NK-92 (cell line): Measurements from ENCODE around the gene RUNX2.

Source experiments
- DNase-seq: peaks from one replicate; lab custom pipeline; 2025; ENCODE audit not compliant: unreplicated experiment; lab: John Stamatoyannopoulos, UW

RUNX2 gene

DNA sequence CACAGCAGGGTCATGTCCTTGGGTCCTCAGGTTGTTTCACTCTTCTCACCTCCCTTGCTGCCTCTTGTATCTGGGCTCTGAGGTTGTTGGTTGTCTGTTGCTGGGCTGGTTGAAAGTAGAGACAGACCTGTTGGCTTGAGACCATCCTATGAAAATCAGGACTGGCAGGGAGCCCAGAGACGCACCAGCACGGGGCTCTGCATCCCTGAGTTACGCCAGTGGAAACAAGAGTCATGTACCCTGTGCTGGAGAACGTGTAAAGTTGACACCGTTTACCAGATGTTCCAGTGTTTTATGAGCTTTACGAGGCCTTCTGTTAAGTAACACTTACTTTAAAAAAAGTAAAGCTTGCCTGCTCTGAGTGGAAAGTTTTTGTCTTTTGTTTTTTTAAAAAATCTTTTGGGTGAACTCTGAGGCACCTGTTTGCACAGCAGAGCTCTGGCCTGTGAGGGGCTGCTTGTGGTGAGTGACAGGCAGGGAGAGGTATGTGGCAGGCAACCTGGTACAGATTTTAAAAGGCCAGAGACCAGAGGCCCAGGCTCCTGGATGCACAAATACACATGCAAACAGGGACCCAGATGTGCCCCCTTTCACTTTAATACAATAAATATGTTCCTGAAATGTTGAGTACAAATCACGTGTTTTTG is 309.6 kb downstream of the RUNX2 start:
- DNase-seq, result no peak

DNA sequence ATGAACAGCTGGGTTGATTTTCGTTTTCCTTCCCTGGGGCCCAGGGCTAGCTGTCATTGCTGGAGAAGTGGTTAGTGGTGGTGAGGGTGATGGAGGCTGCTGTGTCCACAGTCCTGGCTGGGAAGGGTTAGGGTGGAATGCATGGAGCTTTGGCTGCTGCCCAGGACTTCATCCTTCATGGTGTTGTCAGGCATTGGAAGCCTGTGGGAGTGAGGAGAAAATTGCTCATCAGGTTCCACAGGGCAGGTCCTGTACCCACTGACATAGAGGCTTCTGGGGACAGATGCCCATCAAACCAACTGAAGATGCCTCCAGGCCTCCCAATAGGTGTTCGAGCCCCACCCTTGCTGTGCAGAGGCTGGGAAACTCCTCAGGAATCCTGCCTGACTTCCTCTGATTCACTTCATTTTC is 312.0 kb downstream of the RUNX2 start:
- DNase-seq, result no peak

DNA sequence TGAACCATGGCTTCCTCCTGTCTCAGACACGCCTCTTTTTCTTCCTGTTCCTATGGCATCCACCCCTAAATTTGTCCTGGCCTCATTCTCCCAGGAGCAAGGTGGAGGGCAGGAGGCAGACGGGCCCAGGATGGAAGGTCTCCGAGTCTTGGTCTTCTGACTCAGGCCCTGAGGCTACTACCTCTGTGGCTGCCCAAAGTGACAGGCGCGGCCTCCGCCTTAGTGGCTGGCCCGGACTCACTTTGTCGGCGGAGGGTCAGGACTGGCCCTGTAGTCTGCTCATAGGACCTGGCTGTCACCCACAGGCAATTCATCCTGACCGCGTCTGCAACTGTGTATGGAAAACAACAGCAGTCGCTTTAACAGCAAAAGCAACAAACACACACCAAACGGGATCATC is 312.7 kb downstream of the RUNX2 start:
- no peak for DNase-seq

DNA sequence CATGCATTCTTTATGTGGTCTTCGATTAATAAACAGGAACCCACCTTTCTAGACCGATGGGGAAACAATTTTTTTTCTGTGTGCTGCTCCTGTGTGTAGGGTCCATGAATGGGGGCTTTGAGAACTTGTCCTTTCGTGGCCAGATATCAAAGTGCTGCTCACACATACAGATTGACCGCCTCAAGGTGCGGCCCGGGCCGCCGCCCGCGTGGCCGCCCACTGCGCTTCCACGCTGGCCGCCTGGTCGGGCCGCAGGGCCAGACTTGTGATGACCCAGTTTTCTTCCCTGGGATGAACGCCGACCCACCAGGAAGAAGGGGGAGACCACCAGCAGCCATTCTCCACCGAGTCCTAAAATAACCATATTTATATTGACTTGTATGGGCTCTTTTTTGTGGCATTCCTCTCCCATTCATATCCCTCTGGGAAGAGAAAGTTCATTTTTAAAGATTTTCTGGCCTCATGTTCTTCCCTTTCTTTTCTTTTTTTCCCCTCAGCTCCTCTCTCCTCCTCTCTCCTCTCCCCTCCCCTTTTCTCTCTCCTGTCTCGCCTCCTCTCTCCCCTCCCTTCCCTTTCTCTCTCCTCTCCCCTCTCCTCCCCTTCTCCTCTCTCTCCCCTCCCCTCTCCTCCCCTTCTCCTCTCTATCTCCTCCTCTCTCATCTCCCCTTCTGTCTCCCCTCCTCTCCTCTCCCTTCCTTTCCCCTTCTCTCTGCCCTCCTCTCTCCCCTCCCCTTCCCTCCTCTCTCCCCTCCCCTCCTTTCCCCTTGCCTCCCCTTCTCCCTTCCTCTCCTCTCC is 314.4 kb downstream of the RUNX2 start:
- no peak for DNase-seq

DNA sequence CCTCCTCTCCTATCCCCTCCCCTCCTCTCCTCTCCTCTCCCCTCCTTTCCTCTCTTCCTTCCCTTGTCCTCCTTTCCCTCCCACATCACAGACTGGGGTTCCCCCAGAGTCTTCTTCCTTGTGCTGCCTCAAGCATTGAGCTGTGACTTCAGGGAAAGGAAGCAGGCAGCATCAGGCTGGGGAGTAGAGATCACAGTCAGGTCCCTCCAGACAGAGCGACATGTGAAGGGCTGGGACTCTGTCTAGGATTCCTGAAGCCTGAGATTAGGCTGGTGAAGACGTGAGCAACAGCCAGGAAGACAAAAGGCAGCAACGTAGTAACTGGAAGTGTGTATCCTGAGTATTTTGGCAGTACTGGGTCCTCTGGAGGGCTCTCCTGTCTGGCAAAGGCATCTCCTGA is 315.0 kb downstream of the RUNX2 start:
- no peak for DNase-seq

DNA sequence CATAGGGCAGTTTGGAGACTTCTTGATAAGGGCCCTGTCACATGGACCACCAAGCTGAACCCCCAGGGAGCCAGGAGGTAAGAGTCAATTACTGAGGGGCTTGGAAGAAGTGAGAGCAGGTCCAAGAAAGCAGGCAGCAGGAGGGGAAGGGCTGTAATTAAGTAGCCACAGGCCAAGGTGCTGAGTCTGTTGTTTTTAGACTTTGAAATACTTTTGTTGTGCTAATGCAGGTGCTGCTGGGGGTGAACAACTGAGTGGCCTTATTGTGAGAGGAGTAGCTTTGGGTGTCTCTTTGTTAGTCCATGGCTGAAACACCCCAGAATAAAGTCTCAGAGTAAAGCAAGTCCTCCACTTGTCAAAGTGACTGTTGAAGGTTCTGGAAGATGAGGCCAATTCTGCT is 316.6 kb downstream of the RUNX2 start:
- DNase-seq, result no peak

DNA sequence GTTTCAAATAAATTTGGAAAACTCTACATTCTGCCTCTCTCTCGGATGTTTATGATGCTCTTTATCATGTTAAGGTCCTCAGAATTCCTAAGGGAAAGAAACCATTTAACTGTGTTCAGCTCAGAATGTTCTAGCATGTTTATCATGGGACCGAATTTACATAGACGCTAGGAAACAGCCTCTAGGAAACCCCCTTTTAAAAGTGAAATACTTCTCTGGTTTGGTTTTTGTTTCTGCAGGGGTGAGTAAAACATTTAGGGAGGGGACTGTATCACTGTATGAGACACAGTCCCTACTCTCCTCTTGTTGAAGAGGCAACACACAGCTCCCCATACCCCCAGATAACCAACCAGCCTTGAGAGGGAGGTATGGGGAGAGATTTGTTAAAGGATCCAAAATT is 317.2 kb downstream of the RUNX2 start:
- no peak for DNase-seq

DNA sequence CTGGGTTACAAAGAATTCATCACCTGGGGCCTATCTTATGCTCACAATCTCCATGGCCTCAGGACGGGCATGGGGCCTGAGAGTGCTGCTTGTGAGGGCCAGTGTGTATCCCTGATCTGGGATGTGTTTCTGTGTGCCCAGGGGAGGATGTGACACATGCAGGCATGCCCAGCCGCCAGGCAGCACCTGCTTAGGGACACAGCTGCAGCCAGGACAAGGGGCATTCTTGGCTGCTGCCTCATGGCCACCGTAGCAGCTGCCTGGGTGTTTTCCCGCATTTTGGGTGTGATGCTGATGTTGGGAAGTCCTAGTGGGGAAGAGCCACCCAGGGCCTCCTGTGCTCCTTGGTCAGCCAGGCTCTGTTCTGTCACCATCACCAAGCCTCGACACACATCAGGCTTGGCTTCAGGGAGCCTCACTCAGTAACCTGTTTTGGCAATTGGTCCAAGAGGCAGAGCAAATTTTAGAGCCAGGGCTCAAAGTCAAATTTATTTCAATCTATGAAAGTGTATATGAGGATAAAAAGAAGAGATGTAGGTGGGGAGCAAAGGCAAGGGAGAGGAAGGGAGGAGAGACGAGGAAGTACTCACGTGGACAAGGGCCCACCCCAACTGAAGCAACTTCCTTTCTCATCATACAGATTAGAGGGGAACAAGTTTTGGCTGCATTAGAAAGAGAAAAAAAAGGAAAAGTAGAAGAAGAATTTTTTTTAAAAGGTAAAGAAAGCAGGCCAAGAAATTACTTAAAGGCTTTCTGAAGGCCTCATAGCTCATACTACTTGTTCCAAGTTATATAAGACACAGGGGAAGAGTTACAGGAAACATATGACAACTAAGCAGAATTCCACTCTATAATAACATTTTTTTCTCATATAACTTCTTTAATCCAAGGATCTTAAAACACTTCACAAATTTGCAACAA is 319.5 kb downstream of the RUNX2 start:
- DNase-seq, result no peak

DNA sequence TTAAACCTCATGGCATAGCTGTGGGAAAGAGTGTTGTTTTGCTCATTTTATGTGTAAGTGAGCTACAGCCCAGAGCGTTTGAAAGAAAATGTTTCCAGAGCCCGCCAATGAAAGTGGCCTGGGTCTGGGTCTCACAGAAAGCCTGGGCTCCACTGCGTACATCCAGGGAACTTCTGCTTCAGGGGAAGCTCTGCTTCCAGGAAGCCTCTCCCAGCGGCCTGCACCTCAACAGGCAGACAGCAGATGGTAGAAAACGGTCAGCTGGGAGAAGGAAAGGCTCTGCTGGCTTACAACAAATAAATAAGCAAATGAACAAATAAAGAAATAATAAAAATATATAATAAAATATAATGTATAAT is 320.1 kb downstream of the RUNX2 start:
- no peak for DNase-seq

DNA sequence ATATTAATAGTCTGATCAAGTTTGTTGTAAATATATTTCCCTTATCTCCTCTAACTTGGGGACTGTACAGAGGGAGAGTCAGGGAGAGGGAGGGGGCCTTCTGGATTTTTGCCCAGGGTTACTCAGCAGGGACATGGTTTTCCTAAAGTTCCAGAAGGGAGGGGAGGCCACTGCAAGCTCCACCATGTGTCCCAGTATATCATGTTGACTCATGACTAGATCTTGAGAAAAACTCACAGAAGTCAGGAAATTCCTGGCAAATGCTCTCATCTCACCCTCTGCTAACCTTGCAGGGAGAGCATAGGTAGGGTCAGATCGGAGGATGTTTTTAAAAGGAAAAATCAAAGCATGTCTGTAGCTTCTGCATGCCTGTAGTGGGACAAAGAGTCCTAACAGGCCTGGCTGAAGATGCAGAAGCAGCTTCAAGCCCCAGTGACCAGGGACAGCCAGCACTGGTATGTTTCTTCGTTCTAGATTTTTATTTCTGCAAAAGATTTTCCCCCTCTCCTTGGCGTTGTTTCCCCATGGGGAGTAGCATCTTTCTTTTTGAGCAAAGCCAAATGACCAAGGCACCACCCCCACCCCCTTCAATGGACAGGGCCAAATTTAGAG is 322.5 kb downstream of the RUNX2 start:
- DNase-seq, result no peak

DNA sequence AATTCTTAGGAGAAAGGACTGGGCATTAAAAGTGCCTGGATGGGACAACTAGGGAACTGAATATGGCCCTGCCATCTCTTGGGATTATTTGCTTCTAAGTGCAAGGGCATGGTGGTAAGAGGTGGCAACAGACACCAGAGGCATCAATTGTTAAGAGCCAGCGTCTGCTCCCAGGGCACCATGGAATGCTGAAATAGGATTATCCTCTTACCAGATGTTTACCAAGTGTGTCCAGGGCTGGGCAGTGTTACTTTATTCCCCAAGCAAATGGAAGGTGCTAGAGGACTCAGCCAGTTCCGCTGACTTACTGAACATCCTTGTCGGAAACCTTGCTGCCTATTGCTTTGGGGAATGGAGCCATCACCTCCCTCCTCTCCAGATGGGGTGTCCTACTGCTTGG is 323.2 kb downstream of the RUNX2 start:
- DNase-seq, result no peak

DNA sequence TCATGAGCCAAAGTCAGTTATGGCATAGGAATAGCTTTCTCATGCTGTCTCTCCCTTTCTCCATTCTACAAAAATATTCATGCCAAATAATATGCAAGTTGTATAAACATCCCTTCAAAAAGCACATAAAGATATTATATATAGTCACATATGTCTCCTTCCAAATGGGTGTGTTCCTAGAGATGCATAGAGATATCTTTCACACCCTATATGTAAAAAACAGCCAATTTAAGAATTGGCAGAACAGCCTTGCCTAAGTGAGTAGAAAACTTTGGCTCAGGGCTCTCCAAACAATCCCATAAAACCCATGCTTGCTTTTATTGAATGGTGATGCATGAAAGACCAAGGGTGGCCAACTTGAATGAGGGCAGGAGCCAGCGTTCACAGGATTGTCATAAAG is 324.3 kb downstream of the RUNX2 start:
- no peak for DNase-seq

DNA sequence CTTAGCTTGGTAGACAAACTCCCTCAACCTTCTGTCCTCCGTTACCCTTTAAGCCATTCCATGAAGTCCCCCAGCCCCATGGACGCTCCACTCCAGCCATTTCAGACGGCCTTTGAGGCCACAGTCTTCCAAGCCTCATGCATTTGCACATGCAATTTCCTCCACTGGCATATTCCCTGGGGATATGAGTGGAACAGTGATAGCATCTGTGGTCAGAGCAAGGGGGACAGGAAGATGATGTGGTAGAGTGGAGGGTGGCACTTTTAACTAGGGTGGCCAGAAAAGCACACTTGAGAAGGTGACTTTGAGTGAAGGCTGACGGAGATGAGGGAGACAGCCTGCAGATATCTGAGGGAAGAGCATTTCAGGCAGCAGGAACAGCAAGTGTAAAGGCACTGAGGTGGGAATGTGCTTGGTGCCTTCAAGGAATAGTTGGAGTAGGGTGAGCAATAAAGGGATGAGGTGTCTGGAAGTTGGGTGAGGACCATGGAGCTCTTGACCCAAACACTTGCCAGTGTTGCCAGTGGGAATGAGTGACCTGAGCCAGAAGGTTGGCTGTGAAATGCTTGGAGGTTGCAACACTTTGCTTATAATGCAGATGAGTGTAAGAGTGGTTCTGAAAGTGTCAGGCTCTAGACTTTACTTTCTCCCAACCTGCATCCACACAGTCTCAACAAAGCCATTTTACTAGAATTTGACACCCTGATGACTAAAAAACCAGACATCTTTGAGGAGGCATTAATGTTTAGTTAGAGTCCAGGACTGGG is 325.2 kb downstream of the RUNX2 start:
- no peak for DNase-seq

DNA sequence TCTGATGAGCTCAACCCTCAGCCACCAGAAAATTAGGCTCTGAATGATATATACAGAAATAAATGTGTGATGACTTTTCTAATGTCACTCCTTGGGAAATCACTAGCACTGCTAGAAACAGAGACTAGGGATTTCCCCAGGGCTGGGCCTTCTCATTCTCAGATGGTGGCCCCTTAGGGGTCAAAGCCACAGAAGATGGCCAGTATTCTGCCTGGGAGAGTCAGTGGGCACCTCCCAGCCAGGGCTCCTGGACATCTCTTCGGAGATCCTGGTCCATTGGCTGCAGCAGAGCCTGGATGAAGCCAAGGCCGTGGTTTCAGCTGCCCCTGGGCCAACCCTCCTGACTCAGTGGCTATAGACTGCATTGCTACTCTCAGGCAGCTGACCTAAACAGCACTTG is 326.5 kb downstream of the RUNX2 start:
- no peak for DNase-seq

DNA sequence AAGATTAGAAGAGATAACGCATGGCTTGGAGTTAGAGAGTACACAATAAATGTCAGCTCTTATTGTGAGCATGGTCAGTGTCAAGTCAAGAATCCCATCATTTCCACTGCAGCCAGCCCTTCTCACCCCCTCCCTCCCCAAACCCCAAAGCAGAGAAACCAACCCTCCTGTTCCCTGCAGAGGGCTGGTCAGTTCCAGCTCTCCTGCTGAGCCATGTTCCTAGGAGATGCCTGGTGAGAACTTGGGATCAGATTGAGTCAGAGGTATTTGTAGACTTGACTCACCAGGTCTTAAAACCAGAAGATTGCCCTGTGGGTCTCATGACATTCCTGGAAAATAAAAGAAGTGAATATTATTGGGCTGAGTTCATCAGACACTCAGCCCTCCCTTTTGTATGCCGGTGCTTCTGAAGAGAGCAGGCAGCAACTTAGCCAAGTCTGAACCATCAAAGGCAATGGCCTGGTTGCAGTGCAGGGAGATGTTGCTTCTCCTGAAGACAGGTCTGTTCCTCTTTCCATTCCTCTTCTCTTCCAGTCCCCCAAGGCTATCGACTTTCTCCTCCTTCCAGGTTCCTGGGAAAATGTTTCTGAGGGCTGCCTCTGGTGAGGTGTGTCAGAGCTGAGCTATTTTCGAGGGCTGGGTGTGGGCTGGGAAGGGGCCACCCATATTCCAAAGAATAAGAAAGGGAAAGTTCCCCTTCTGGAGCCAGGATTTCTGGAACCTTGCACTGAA is 327.8 kb downstream of the RUNX2 start:
- DNase-seq, result no peak

DNA sequence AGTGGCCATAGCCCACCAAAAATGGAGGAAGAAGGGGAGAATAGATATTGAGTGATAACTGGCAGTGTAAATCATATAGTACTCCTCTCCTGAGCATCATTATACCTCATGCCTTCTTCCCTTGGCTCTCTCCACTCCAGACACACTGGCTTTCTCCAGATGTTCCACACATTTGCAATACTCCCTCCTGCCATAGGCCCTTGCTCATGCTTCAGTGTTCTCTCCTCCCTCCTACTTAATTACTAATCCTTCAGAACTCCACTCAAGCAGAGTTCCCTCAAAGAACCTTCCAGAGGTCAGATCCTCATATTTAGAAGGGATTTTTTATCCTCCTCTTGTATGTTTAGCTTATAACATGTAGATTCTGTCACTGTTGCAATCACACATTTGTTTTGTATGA is 329.1 kb downstream of the RUNX2 start:
- no peak for DNase-seq

DNA sequence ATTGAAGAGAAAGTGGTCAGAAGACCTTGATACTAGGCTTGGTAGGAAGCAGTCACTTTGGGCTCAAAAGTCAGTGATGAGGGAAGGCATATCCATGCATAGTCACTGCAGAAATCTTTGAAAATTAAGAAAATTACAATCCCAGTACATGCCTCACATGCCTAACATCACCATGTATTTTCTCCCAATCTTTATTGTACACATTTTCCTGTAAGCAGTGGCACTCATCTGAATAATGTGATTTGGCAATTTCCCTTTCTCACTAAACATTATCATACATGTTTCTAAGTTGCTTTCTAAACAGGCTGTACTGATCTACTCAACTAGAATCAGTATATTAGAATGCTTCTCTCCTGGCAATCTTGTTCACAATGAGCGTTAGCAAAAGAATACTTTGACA is 330.3 kb downstream of the RUNX2 start:
- no peak for DNase-seq

DNA sequence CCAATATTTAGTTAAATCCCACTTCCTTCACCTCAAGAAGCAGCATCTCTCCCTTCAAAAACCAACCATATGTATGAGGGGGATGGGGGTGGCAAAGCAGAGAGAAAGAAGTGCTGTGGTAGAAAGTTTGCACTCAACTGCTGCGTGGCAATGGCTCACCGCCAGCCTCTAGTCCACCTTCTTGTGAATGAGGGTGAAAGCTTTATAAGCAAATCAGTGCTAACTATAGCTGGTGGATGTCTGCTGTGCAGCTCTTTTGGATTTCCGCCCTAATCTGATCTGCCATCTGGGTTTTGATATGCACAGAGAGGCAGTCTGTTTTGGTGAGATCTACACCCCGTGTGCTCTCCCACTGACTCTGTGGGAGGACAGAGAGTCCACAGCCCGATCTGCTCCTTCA is 330.8 kb downstream of the RUNX2 start:
- DNase-seq, result no peak

DNA sequence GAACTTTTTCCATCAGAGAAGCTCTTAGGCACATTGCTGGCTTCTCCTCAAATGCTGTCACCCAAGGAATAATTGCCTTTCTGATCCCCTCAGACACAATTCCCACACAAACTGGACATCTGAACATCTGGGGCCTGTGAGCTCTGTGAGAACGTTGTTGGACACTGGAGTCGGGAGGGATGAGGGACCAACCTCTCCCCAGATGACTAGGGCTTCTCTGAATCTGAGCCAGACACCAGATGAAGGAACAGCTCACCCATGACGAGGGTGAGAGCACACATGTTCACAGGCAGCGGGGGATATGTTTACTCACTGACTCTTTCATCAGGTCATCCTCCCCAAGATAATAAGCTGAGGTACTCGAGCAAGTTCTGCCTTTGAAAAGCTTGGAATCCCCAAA is 333.5 kb downstream of the RUNX2 start:
- DNase-seq, result no peak
